ENCODE results near the gene MREG.

MREG gene

DNA sequence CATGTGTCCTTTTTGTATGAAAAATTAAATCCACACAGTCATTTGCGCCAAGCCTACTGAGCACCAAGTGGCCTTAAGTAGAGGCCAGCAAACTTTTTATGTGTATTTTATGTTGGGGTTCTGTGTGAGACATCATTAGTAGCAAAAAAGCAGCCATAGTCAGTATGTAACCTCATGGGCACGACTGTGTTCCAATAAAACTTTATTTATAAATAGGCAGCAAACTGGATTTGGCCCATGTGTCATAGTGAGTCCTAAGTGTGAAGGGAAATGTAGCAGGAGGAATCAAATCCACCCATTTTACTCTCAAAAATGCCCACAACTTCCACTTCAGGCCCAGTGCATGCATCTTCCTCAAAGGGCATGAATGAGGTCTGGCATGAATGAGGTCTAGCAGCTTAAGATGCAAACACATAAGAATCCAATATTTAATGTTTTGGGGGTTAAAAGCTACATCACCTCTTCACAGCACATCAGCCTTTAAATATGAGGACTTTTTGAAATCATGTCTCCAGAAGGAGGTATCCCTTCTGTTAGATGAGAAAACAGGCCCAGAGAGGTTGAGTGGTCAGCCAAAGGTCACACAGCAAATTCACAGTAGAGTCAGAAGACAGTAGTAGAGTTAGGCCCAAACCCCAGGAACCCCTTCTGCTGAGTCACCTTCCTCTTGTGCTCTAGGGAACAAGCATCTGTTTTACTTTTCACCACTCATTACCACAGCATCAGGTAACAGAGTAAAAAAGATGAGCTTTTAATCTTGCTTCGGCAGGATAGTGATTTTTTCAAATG lies 45.6 kb downstream of the MREG start:
- ChIA-PET POLR2A (no interaction called here), CTCF (interaction anchor here (1.1 kb wide), 1 partner anchor 18 kb away, joined by 3 read pairs; no protein-coding TSS in a partner anchor)
- peaks cover 4% of the 10 kb centered on the region for H3K4me1 ChIP-seq (ENCODE audit: control insufficient read depth, insufficient read depth, low read length)
- TF ChIP-seq ZXDB (tag by site-specific recombination; IDR thresholded peaks at IDR 0.05): no peak
- TF ChIP-seq GLI4 (tag by site-specific recombination; IDR thresholded peaks at IDR 0.05): no peak
- TF ChIP-seq, protein P1, sequence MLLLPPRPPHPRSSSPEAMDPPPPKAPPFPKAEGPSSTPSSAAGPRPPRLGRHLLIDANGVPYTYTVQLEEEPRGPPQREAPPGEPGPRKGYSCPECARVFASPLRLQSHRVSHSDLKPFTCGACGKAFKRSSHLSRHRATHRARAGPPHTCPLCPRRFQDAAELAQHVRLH (tag by site-specific recombination; IDR thresholded peaks at IDR 0.05): peak; percentile 42; the same call in 1 of the 2 replicates
- peak; percentile 83 for TF ChIP-seq ZNF768 (tag by site-specific recombination; IDR thresholded peaks at IDR 0.05)
- H3K27ac ChIP-seq (ENCODE audit: extremely low read depth, low read depth, low read length): no peak overlapping the region
- no peak overlapping the region for H3K4me3 ChIP-seq (ENCODE audit: low read depth, low read length)
- peaks cover 0 to 7% of the 10 kb centered on the region in 2 experiments; a peak in 1 of 3 replicates for H3K36me3 ChIP-seq (ENCODE audit: control insufficient read depth in 2 of 2, insufficient read depth in 1 of 2, low read length in 2 of 2)
- no peaks in the 10 kb centered on the region for H3K9me3 ChIP-seq (ENCODE audit: control insufficient read depth, insufficient read depth, low read depth, low read length)

DNA sequence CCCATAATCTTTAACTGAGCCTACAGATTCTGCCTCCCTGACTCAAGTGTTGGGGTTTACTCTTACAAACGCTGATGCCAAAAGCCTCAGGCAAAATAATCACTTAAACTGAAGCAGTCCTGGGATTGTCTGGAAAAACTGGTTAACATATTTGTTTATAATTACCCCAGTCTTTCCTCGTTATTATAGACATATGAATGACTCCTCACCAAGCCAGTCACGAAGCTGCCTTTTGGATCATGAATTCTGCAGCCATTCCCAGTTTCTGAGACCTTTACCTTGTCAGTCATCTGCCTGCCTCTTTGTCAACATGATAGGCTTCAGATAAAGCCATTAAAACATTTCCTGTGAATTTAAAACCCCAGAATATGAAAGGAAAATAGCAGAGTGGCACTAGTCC lies 46.4 kb downstream of the MREG start:
- CTCF ChIA-PET: interaction anchor here (2.3 kb wide), 1 partner anchor 17 kb away, joined by 10 read pairs; no protein-coding TSS in a partner anchor
- H3K27ac ChIP-seq (ENCODE audit: extremely low read depth, low read depth, low read length): no peak overlapping the region
- TF ChIP-seq, protein P2, sequence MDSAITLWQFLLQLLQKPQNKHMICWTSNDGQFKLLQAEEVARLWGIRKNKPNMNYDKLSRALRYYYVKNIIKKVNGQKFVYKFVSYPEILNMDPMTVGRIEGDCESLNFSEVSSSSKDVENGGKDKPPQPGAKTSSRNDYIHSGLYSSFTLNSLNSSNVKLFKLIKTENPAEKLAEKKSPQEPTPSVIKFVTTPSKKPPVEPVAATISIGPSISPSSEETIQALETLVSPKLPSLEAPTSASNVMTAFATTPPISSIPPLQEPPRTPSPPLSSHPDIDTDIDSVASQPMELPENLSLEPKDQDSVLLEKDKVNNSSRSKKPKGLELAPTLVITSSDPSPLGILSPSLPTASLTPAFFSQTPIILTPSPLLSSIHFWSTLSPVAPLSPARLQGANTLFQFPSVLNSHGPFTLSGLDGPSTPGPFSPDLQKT (IDR thresholded peaks at IDR 0.05; ENCODE audit: borderline replicate concordance, low read depth, low read length): no peak
- TF ChIP-seq ZNF585B (tag by site-specific recombination; IDR thresholded peaks at IDR 0.05) (no peak), ZNF266 (tag by site-specific recombination; IDR thresholded peaks at IDR 0.05; ENCODE audit: low read depth) (no peak), REPIN1 (tag by site-specific recombination; IDR thresholded peaks at IDR 0.05; ENCODE audit: low read depth) (no peak), ZNF292 (tag by site-specific recombination; IDR thresholded peaks at IDR 0.05; ENCODE audit: borderline replicate concordance, low read depth) (no peak), FEZF1 (tag by site-specific recombination; IDR thresholded peaks at IDR 0.05) (no peak), ZNF394 (tag by site-specific recombination; IDR thresholded peaks at IDR 0.05; ENCODE audit: borderline replicate concordance) (no peak), ZBTB1 (tag by site-specific recombination; IDR thresholded peaks at IDR 0.05) (no peak), ZNF654 (tag by site-specific recombination; IDR thresholded peaks at IDR 0.05; ENCODE audit: low read depth) (no peak), ZSCAN30 (tag by site-specific recombination; IDR thresholded peaks at IDR 0.05) (no peak), ZNF777 (tag by site-specific recombination; IDR thresholded peaks at IDR 0.05; ENCODE audit: borderline replicate concordance) (no peak), ZNF16 (tag by site-specific recombination; IDR thresholded peaks at IDR 0.05; ENCODE audit: low read depth) (no peak)
- TF ChIP-seq, protein P3, sequence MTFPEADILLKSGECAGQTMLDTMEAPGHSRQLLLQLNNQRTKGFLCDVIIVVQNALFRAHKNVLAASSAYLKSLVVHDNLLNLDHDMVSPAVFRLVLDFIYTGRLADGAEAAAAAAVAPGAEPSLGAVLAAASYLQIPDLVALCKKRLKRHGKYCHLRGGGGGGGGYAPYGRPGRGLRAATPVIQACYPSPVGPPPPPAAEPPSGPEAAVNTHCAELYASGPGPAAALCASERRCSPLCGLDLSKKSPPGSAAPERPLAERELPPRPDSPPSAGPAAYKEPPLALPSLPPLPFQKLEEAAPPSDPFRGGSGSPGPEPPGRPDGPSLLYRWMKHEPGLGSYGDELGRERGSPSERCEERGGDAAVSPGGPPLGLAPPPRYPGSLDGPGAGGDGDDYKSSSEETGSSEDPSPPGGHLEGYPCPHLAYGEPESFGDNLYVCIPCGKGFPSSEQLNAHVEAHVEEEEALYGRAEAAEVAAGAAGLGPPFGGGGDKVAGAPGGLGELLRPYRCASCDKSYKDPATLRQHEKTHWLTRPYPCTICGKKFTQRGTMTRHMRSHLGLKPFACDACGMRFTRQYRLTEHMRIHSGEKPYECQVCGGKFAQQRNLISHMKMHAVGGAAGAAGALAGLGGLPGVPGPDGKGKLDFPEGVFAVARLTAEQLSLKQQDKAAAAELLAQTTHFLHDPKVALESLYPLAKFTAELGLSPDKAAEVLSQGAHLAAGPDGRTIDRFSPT (tag by site-specific recombination; IDR thresholded peaks at IDR 0.05): no peak
- TF ChIP-seq, protein P4, sequence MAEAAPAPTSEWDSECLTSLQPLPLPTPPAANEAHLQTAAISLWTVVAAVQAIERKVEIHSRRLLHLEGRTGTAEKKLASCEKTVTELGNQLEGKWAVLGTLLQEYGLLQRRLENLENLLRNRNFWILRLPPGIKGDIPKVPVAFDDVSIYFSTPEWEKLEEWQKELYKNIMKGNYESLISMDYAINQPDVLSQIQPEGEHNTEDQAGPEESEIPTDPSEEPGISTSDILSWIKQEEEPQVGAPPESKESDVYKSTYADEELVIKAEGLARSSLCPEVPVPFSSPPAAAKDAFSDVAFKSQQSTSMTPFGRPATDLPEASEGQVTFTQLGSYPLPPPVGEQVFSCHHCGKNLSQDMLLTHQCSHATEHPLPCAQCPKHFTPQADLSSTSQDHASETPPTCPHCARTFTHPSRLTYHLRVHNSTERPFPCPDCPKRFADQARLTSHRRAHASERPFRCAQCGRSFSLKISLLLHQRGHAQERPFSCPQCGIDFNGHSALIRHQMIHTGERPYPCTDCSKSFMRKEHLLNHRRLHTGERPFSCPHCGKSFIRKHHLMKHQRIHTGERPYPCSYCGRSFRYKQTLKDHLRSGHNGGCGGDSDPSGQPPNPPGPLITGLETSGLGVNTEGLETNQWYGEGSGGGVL (tag by site-specific recombination; IDR thresholded peaks at IDR 0.05): no peak
- TF ChIP-seq, protein P5, sequence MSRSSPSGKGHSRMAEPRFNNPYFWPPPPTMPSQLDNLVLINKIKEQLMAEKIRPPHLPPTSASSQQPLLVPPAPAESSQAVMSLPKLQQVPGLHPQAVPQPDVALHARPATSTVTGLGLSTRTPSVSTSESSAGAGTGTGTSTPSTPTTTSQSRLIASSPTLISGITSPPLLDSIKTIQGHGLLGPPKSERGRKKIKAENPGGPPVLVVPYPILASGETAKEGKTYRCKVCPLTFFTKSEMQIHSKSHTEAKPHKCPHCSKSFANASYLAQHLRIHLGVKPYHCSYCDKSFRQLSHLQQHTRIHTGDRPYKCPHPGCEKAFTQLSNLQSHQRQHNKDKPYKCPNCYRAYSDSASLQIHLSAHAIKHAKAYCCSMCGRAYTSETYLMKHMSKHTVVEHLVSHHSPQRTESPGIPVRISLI (tag by site-specific recombination; IDR thresholded peaks at IDR 0.05): no peak
- peaks cover 4% of the 10 kb centered on the region for H3K4me1 ChIP-seq (ENCODE audit: control insufficient read depth, insufficient read depth, low read length)
- POLR2A ChIA-PET: no interaction called here
- H3K4me3 ChIP-seq (ENCODE audit: low read depth, low read length): no peak overlapping the region
- no peaks in the 10 kb centered on the region for H3K9me3 ChIP-seq (ENCODE audit: control insufficient read depth, insufficient read depth, low read depth, low read length)
- H3K36me3 ChIP-seq (ENCODE audit: control insufficient read depth in 2 of 2, insufficient read depth in 1 of 2, low read length in 2 of 2): peaks cover 0 to 7% of the 10 kb centered on the region in 2 experiments; a peak in 1 of 3 replicates

Data from HEK293 (cell line).